Activated CD8-positive, alpha-beta T cell treated with anti-CD3 and anti-CD28 coated beads for 36 hours (primary cell): ENCODE data around the gene FANK1. TPM values are rescaled to one million over a fixed set of nuclear protein-coding genes. Genes with fewer than 3 reads are reported as not detected.

Experiments used
- ATAC-seq: fragments of 200-7000 bp; cut with Tn5 transposase; one replicate; pipeline ENCODE4 v1.10.0; 2021; ENCODE audit warnings: mild to moderate bottlenecking, moderate library complexity
- CTCF ChIA-PET: fragments of 350-600 bp; sonication (Branson Sonifier 250); formaldehyde crosslinking; loops from one replicate; lab custom pipeline; 2021; ENCODE audit warnings: antibody characterized with exemption; lab: Charles Lee
- POLR2A ChIA-PET: fragments of 350-600 bp; sonication (Branson Sonifier 250); formaldehyde crosslinking; loops from one replicate; lab custom pipeline; 2021; ENCODE audit warnings: antibody characterized with exemption; lab: Charles Lee
- DNase-seq: peaks from one replicate; pipeline ENCODE4 v3.0.0-alpha.2; 2020
- H3K27ac Mint-ChIP-seq: one replicate; pipeline ENCODE4 v1.8.0; 2021; ENCODE audit warnings: mild to moderate bottlenecking, mixed read lengths
- H3K27me3 Mint-ChIP-seq: one replicate; pipeline ENCODE4 v1.8.0; 2021; ENCODE audit warnings: mixed read lengths
- H3K36me3 Mint-ChIP-seq: one replicate; pipeline ENCODE4 v1.8.0; 2021; ENCODE audit warnings: low read depth, mixed read lengths
- H3K4me1 Mint-ChIP-seq: one replicate; pipeline ENCODE4 v1.8.0; 2021; ENCODE audit warnings: low read depth, mixed read lengths
- H3K4me3 Mint-ChIP-seq: one replicate; pipeline ENCODE4 v1.8.0; 2021; ENCODE audit warnings: mild to moderate bottlenecking, moderate library complexity, mixed read lengths
- H3K9me3 Mint-ChIP-seq: one replicate; pipeline ENCODE4 v1.8.0; 2021; ENCODE audit warnings: mixed read lengths
- CTCF ChIP-seq: fragments of 200-600 bp; IDR thresholded peaks from one replicate; pipeline ENCODE4 v1.8.0; 2022; ENCODE audit warnings: antibody characterized with exemption, mild to moderate bottlenecking
- intact Hi-C: fragments of 100-400 bp; cut with micrococcal nuclease; formaldehyde crosslinking; loops from one replicate; pipeline ENCODE4 v1.10.0; 2022
- total RNA-seq, 2 experiments: library from RNA; stranded (reverse); gene quantifications; one replicate each; pipeline ENCODE4 v1.2.3, GENCODE V29; 2021

FANK1 gene
- total RNA-seq, 2 experiments from 2014 or later = 0.45 to 0.58 TPM

GRCh38 chr10:126041804-126042231 lies 145.5 kb downstream of the FANK1 start:
- Mint-ChIP-seq H3K4me3 (peak overlapping the region; percentile 22), H3K27me3 (peaks cover 2% of the 10 kb centered on the region), H3K4me1 (peaks cover 7% of the 10 kb centered on the region), H3K27ac (peak overlapping the region; percentile 76), H3K36me3 (no peaks in the 10 kb centered on the region), H3K9me3 (no peaks in the 10 kb centered on the region)
- no peak for TF ChIP-seq CTCF
- DNase-seq (peak; percentile 84), ATAC-seq (peak; percentile 98)
- ChIA-PET POLR2A (no interaction called here), CTCF (no interaction called here)
- intact Hi-C loops = no loop called here

- Mint-ChIP-seq H3K27me3 (peaks cover under 1% of the 10 kb centered on the region), H3K27ac (peak overlapping the region; percentile 76), H3K36me3 (no peaks in the 10 kb centered on the region), H3K4me3 (peak overlapping the region; percentile 22), H3K9me3 (no peaks in the 10 kb centered on the region), H3K4me1 (peaks cover 7% of the 10 kb centered on the region)
- TF ChIP-seq CTCF = no peak
- ChIA-PET CTCF (no interaction called here), POLR2A (no interaction called here)
- DNase-seq = peak; percentile 15
- intact Hi-C loops = no loop called here
- ATAC-seq = no peak
Observed at GRCh38 chr10:126042354-126042753, 146.0 kb downstream of the FANK1 start.

- Mint-ChIP-seq H3K4me3 (no peak overlapping the region), H3K9me3 (no peaks in the 10 kb centered on the region), H3K27ac (no peak overlapping the region), H3K36me3 (no peaks in the 10 kb centered on the region), H3K4me1 (peaks cover 7% of the 10 kb centered on the region), H3K27me3 (no peaks in the 10 kb centered on the region)
- no peak for DNase-seq
- intact Hi-C loops = no loop called here
- CTCF ChIA-PET = no interaction called here
- ATAC-seq = no peak
- TF ChIP-seq CTCF = no peak
- POLR2A ChIA-PET = no interaction called here
Observed at GRCh38 chr10:126042906-126043305, 146.5 kb downstream of the FANK1 start.

GRCh38 chr10:126043389-126043788 lies 147.0 kb downstream of the FANK1 start:
- intact Hi-C loops = no loop called here
- no peak for ATAC-seq
- Mint-ChIP-seq H3K4me1 (peaks cover 7% of the 10 kb centered on the region), H3K4me3 (no peak overlapping the region), H3K27me3 (no peaks in the 10 kb centered on the region), H3K36me3 (no peaks in the 10 kb centered on the region), H3K27ac (no peak overlapping the region), H3K9me3 (no peaks in the 10 kb centered on the region)
- ChIA-PET CTCF (no interaction called here), POLR2A (no interaction called here)
- no peak for TF ChIP-seq CTCF
- DNase-seq = no peak

- no peak overlapping the region for H3K27ac Mint-ChIP-seq
- no peak for DNase-seq
- no peak for TF ChIP-seq CTCF
- intact Hi-C loops = no loop called here
- ATAC-seq = no peak
- peaks cover 7% of the 10 kb centered on the region for H3K4me1 Mint-ChIP-seq
- H3K4me3 Mint-ChIP-seq = no peak overlapping the region
- no peaks in the 10 kb centered on the region for H3K36me3 Mint-ChIP-seq
- H3K9me3 Mint-ChIP-seq = no peaks in the 10 kb centered on the region
- no peaks in the 10 kb centered on the region for H3K27me3 Mint-ChIP-seq
- CTCF ChIA-PET = no interaction called here
- POLR2A ChIA-PET = no interaction called here
Observed at GRCh38 chr10:126045861-126046260, 149.5 kb downstream of the FANK1 start.
